ENCODE data around the gene PPT1.

- TF ChIP-seq CTCF (IDR thresholded peaks at IDR 0.05; ENCODE audit: poor library complexity, severe bottlenecking) (no peak), SMC3 (conservative IDR thresholded peaks at IDR 0.05; ENCODE audit: poor library complexity) (no peak), TAF1 (IDR thresholded peaks at IDR 0.05; ENCODE audit: low read depth) (no peak), EP300 (conservative IDR thresholded peaks at IDR 0.05; ENCODE audit: poor library complexity, severe bottlenecking) (no peak), RAD21 (conservative IDR thresholded peaks at IDR 0.05) (no peak), REST (IDR thresholded peaks at IDR 0.05; ENCODE audit: borderline replicate concordance) (no peak), EZH2 (IDR thresholded peaks at IDR 0.05; ENCODE audit: borderline replicate concordance, insufficient read depth, low read length, poor library complexity, severe bottlenecking) (no peak), POLR2AphosphoS5 (IDR thresholded peaks at IDR 0.05) (no peak), MXI1 (conservative IDR thresholded peaks at IDR 0.05; ENCODE audit: poor library complexity, severe bottlenecking) (no peak)
Measured at GRCh38 chr1:40133312-40133665, 36.2 kb upstream of the PPT1 start.
